ENCODE measurements around the gene ONECUT1.

- TF ChIP-seq YY1 (IDR thresholded peaks at IDR 0.05; ENCODE audit: insufficient read depth, insufficient read length) (no peak), ZNF274 (IDR thresholded peaks at IDR 0.05; ENCODE audit: low read depth, low read length) (no peak), SUZ12 (IDR thresholded peaks at IDR 0.05; ENCODE audit: extremely low read depth, insufficient read depth, insufficient read length) (no peak)
These were observed 38.6 kb downstream of the ONECUT1 start for GRCh38 chr15:52751522-52751921.
